Activated naive CD4-positive, alpha-beta T cell treated with anti-CD3 and anti-CD28 coated beads, Interleukin-2, amount 50 U/mL, for 24 hours (primary cell): Measurements from ENCODE around the gene GRK5.
"Not testable (repeated sequence)": the region's sequence is repeated elsewhere in the genome, so short reads cannot be mapped to it uniquely, and the experiment has no call there.

Experiments
- H3K27ac Mint-ChIP-seq: one replicate; pipeline ENCODE4 v1.8.0; 2021; ENCODE audit warnings: mild to moderate bottlenecking, mixed read lengths
- H3K27me3 Mint-ChIP-seq: one replicate; pipeline ENCODE4 v1.8.0; 2021; ENCODE audit warnings: mixed read lengths
- H3K36me3 Mint-ChIP-seq: one replicate; pipeline ENCODE4 v1.8.0; 2021; ENCODE audit warnings: mixed read lengths
- H3K4me1 Mint-ChIP-seq: one replicate; pipeline ENCODE4 v1.8.0; 2021; ENCODE audit warnings: mixed read lengths
- H3K4me3 Mint-ChIP-seq: one replicate; pipeline ENCODE4 v1.8.0; 2021; ENCODE audit warnings: mild to moderate bottlenecking, mixed read lengths
- H3K9me3 Mint-ChIP-seq: one replicate; pipeline ENCODE4 v1.8.0; 2021; ENCODE audit warnings: mixed read lengths

GRK5 gene

DNA sequence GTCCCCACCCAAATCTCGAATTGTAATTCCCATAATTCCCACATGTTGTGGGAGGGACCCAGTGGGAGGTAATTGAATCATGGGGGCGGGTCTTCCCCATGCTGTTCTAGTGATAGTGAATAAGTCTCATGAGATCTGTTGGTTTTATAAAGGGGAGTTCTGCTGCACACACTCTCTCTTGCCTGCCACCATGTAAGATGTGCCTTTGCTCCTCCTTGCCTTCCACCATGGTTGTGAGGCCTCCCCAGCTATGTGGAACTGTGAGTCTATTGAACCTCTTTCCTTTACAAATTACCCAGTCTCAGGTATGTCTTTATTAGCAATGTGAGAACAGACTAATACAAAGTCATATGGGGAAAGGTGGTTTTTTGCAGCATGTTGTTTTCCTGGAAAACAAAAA lies 255.8 kb downstream of the GRK5 start:
- not testable (repeated sequence) for H3K4me1 Mint-ChIP-seq, H3K27ac Mint-ChIP-seq, H3K4me3 Mint-ChIP-seq, H3K9me3 Mint-ChIP-seq, H3K27me3 Mint-ChIP-seq, H3K36me3 Mint-ChIP-seq

- Mint-ChIP-seq H3K36me3 (peaks cover 2% of the 10 kb centered on the region), H3K27me3 (no peaks in the 10 kb centered on the region), H3K27ac (peak overlapping the region; percentile 14), H3K4me3 (no peak overlapping the region), H3K9me3 (no peaks in the 10 kb centered on the region), H3K4me1 (peaks cover 5% of the 10 kb centered on the region)
These were observed 257.7 kb downstream of the GRK5 start for GRCh38 chr10:119465085-119465484.

GRCh38 chr10:119466076-119466475 lies 258.7 kb downstream of the GRK5 start:
- H3K4me3 Mint-ChIP-seq: no peak overlapping the region
- H3K36me3 Mint-ChIP-seq: peaks cover 2% of the 10 kb centered on the region
- H3K9me3 Mint-ChIP-seq: no peaks in the 10 kb centered on the region
- peaks cover 5% of the 10 kb centered on the region for H3K4me1 Mint-ChIP-seq
- H3K27me3 Mint-ChIP-seq: no peaks in the 10 kb centered on the region
- H3K27ac Mint-ChIP-seq: no peak overlapping the region

DNA sequence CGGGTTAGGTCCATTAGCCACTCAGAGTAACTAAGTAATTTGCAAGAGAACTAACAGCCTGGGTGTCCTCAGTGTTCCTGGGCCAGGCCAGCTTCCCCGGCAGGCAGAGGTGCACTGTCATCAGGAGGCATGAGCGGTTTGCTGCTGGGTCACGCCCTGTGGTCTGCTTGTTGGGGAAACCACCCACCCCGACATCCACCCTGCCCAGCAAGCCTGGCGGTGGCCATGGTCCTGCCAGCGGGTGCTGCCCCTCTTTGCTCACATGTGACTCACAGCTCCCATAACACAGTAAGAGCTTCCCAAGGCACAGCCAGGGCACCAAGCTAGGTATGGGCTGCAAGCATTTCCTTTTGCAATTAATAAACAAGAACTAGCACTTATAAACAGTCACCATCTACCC lies 259.3 kb downstream of the GRK5 start:
- Mint-ChIP-seq H3K4me1 (peaks cover 5% of the 10 kb centered on the region), H3K9me3 (no peaks in the 10 kb centered on the region), H3K27me3 (no peaks in the 10 kb centered on the region), H3K27ac (no peak overlapping the region), H3K36me3 (peaks cover 2% of the 10 kb centered on the region), H3K4me3 (no peak overlapping the region)

DNA sequence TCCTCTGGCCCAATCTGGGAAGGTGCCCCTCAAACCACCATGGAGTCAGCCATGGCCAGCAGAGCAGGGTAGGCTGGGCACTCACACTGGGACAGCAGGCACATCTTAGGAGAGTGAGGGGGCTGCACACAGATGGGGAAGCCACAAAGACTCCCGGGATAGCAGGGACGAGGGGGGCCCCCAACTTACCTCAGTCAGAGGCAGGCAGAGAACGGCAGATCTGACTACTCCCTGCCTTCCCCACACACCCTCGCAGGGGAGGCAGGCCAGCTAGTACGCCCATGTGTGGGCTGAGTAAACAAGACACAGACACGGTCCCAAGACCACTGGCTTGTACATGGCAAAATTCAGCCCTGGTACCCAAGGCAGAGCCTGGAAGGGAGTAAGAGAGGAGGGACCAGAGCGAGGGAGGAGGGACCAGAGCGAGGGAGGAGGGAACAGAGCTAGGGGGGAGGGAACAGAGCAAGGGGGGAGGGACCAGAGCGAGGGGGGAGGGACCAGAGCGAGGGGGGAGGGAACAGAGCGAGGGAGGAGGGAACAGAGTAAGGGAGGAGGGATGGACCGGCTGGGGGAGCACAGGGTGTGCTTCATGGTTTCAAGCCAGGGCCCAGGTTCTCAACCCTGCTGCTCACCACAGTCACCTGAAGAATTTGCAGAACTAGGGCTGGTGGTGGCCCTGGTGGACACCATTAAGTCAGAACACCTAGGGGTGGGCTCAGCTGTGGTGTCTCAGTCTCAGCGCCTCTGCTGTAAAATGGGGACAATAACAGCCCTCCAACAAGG lies 261.4 kb downstream of the GRK5 start:
- Mint-ChIP-seq H3K4me1 (peaks cover 5% of the 10 kb centered on the region), H3K36me3 (no peaks in the 10 kb centered on the region), H3K9me3 (no peaks in the 10 kb centered on the region), H3K4me3 (no peak overlapping the region), H3K27ac (no peak overlapping the region), H3K27me3 (no peaks in the 10 kb centered on the region)

- H3K27ac Mint-ChIP-seq: no peak overlapping the region
- H3K27me3 Mint-ChIP-seq: no peaks in the 10 kb centered on the region
- H3K4me1 Mint-ChIP-seq: peaks cover 5% of the 10 kb centered on the region
- no peak overlapping the region for H3K4me3 Mint-ChIP-seq
- H3K36me3 Mint-ChIP-seq: no peaks in the 10 kb centered on the region
- no peaks in the 10 kb centered on the region for H3K9me3 Mint-ChIP-seq
These were observed 261.9 kb downstream of the GRK5 start for GRCh38 chr10:119469325-119469707.

DNA sequence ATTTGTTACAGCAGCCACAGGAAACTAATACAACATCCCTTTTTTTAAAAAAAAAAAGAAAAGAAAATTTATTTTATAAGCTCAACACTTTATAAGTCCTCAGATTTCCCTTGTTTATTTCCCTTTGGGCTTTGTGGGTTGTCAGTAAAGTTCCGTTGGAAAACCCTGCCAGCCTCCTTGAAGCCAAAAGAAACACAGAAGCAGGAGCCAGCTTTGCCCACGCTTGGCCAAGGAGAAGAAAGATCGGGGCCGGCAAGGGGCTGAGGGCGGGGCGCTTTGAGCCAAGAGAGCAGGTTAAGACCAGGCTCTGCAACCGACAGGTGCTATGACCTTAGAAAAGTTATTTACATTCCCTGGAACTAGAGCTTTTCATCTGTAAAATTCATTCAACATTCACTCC lies 262.5 kb downstream of the GRK5 start:
- Mint-ChIP-seq H3K9me3 (no peaks in the 10 kb centered on the region), H3K4me3 (no peak overlapping the region), H3K27ac (no peak overlapping the region), H3K27me3 (no peaks in the 10 kb centered on the region), H3K36me3 (no peaks in the 10 kb centered on the region), H3K4me1 (peaks cover 5% of the 10 kb centered on the region)

DNA sequence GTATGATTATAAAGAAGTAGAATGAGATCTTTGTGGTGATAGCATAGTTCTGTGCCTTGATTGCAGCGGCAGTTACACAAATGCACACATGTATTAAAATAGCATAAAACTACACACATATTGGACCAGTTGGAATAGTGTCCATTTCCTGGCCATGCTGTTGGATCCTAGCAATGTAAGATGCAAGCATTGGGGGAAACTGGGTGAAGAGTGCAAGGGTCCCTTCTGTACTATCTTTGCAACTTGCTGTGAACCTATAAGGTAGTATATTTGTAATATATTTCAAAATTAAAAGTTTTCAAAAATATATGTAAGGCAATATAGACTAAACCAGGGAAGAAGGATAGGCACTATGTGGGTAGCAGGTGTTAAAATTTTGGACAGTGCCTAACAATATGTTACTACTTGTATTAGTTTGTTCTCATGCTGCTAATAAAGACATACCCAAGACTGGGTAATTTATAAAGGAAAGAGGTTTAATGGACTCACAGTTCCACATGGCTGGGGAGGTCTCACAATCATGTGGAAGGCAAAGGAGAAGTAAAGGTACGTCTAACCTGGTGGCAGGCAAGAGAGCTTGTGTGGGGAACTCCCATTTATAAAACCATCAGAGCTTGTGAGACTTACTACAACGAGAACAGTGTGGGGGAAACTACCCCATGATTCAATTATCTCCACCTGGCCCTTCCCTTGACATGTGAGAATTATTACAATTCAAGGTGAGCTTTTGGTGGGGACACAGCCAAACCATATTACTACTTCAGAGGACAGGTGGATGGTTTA lies 263.7 kb downstream of the GRK5 start:
- Mint-ChIP-seq H3K27me3 (no peaks in the 10 kb centered on the region), H3K4me1 (peaks cover 5% of the 10 kb centered on the region), H3K36me3 (no peaks in the 10 kb centered on the region), H3K9me3 (no peaks in the 10 kb centered on the region), H3K4me3 (no peak overlapping the region), H3K27ac (no peak overlapping the region)

DNA sequence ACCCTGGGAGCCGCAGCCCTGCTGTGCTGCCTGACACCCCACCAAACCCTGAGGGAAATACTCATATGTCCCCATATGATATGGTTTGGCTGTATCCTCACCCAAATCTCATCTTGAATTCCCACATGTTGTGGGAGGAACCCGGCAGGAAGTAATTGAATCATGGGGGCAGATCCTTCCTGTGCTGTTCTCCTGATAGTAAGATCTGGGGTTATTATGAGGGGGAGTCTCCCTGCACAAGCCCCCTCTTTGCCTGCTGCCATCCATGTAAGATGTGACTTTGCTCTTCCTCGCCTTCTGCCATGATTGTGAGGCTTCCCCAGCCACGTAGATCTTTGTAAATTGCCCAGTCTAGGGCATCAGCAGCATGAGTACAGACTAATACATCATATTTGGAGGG lies 266.4 kb downstream of the GRK5 start:
- Mint-ChIP-seq H3K27ac (no peak overlapping the region), H3K9me3 (no peaks in the 10 kb centered on the region), H3K4me1 (peaks cover 19% of the 10 kb centered on the region), H3K4me3 (no peak overlapping the region), H3K36me3 (no peaks in the 10 kb centered on the region), H3K27me3 (no peaks in the 10 kb centered on the region)

DNA sequence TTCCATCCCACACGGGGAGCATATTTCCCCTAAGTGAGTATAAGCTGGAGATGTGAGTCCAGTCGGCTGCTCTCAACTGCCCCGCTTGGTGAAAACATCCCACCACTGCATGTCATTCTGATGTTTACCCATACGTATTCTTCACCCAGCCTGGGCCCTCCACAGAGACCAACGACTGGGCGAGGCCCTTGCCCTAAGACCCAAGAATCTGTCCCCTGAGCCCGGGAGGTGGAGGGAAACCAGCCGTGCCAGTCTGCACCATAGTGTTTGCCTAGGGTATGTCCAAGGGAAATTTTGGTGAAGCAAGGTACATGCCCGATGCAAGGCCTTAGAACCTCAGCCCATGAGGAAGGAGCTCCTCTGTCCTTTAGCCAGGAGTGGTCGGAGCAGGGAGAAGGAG lies 267.2 kb downstream of the GRK5 start:
- Mint-ChIP-seq H3K4me1 (peaks cover 28% of the 10 kb centered on the region), H3K27me3 (no peaks in the 10 kb centered on the region), H3K4me3 (no peak overlapping the region), H3K36me3 (no peaks in the 10 kb centered on the region), H3K9me3 (no peaks in the 10 kb centered on the region), H3K27ac (no peak overlapping the region)

GRCh38 chr10:119477444-119477843 lies 270.1 kb downstream of the GRK5 start:
- Mint-ChIP-seq H3K27ac (no peak overlapping the region), H3K27me3 (no peaks in the 10 kb centered on the region), H3K36me3 (no peaks in the 10 kb centered on the region)

GRCh38 chr10:119478111-119478802 lies 270.9 kb downstream of the GRK5 start:
- peaks cover 29% of the 10 kb centered on the region for H3K4me1 Mint-ChIP-seq
- no peaks in the 10 kb centered on the region for H3K36me3 Mint-ChIP-seq
- H3K9me3 Mint-ChIP-seq: no peaks in the 10 kb centered on the region
- peak overlapping the region; percentile 2 for H3K27ac Mint-ChIP-seq
- H3K27me3 Mint-ChIP-seq: no peaks in the 10 kb centered on the region
- H3K4me3 Mint-ChIP-seq: peak overlapping the region; percentile 61

More at GRCh38 chr10:119477444-119477843, 270.1 kb downstream of the GRK5 start:
- Mint-ChIP-seq H3K4me1 (peaks cover 29% of the 10 kb centered on the region), H3K4me3 (no peak overlapping the region), H3K9me3 (no peaks in the 10 kb centered on the region)

GRCh38 chr10:119478811-119479341 lies 271.5 kb downstream of the GRK5 start:
- no peaks in the 10 kb centered on the region for H3K36me3 Mint-ChIP-seq
- peak overlapping the region; percentile 2 for H3K27ac Mint-ChIP-seq
- peak overlapping the region; percentile 61 for H3K4me3 Mint-ChIP-seq
- H3K4me1 Mint-ChIP-seq: peaks cover 29% of the 10 kb centered on the region
- no peaks in the 10 kb centered on the region for H3K27me3 Mint-ChIP-seq
- H3K9me3 Mint-ChIP-seq: no peaks in the 10 kb centered on the region

DNA sequence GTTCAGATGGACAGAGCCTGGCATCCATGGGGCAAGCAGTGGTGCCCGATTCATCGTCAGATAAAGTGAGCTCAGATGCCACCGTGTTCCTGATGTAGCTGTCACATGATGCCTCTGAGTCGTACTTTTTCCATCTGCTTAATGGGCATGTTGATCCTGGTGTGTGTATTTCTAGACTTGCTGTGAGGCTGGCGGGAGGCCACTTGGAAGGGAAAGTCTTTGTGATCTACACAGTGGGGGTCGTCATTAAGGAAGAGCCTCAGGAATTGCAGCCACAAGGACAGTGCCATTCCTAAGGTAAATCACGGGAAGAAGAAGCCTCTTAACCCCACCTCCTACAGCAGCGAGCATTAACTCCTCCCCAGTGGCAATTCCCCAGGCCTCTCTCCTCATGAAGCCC lies 272.2 kb downstream of the GRK5 start:
- Mint-ChIP-seq H3K4me3 (no peak overlapping the region), H3K27ac (no peak overlapping the region), H3K27me3 (no peaks in the 10 kb centered on the region)

GRCh38 chr10:119480667-119481066 lies 273.3 kb downstream of the GRK5 start:
- Mint-ChIP-seq H3K27me3 (no peaks in the 10 kb centered on the region), H3K27ac (no peak overlapping the region), H3K4me1 (peaks cover 29% of the 10 kb centered on the region), H3K4me3 (no peak overlapping the region), H3K36me3 (no peaks in the 10 kb centered on the region), H3K9me3 (no peaks in the 10 kb centered on the region)

More for the DNA sequence above, 272.2 kb downstream of the GRK5 start:
- no peaks in the 10 kb centered on the region for H3K36me3 Mint-ChIP-seq
- peaks cover 29% of the 10 kb centered on the region for H3K4me1 Mint-ChIP-seq
- no peaks in the 10 kb centered on the region for H3K9me3 Mint-ChIP-seq
